Astrocyte (in vitro differentiated cells and primary cell): ENCODE data around the gene ATP2C2. TPM values are rescaled to one million over a fixed set of nuclear protein-coding genes. Genes with fewer than 3 reads are reported as not detected.

Source experiments
- DNase-seq: peaks from one replicate; pipeline ENCODE4 v3.0.0-alpha.2; 2010; ENCODE audit warnings: low read depth
- FAIRE-seq: peaks from 2 replicates; lab custom pipeline; 2011; peaks lifted over from hg19 to GRCh38; lab: Jason Lieb, UNC
- H2AFZ ChIP-seq: 2 replicates; pipeline ENCODE4 v1.6.0; 2012; ENCODE audit warnings: low read depth, low read length, inconsistent platforms
- H3K27ac ChIP-seq: 2 replicates; pipeline ENCODE4 v1.5.1; 2011; ENCODE audit warnings: low read depth, low read length, inconsistent platforms
- H3K27me3 ChIP-seq: 2 replicates; pipeline ENCODE4 v1.6.0; 2011; ENCODE audit warnings: low read length, inconsistent platforms; ENCODE audit not compliant: insufficient read depth
- H3K36me3 ChIP-seq: 2 replicates; pipeline ENCODE4 v1.5.1; 2011; ENCODE audit warnings: low read length, inconsistent platforms; ENCODE audit not compliant: insufficient read depth
- H3K4me1 ChIP-seq: 2 replicates; pipeline ENCODE4 v1.5.1; 2011; ENCODE audit warnings: low read length, inconsistent platforms; ENCODE audit not compliant: insufficient read depth
- H3K4me2 ChIP-seq: 2 replicates; pipeline ENCODE4 v1.6.0; 2012; ENCODE audit warnings: low read length, inconsistent platforms
- H3K4me3 ChIP-seq: 2 replicates; pipeline ENCODE4 v1.5.1; 2011; ENCODE audit warnings: low read depth, mild to moderate bottlenecking, low read length, inconsistent platforms; ENCODE audit not compliant: insufficient read depth
- H3K79me2 ChIP-seq: 2 replicates; pipeline ENCODE4 v1.6.0; 2012; ENCODE audit warnings: mild to moderate bottlenecking, low read length, inconsistent platforms; ENCODE audit not compliant: insufficient read depth
- H3K9ac ChIP-seq: 2 replicates; pipeline ENCODE4 v1.6.0; 2012; ENCODE audit warnings: mild to moderate bottlenecking, low read length, inconsistent platforms
- H3K9me3 ChIP-seq: 2 replicates; pipeline ENCODE4 v1.5.1; 2012; ENCODE audit warnings: low read depth, mild to moderate bottlenecking, low read length, inconsistent platforms; ENCODE audit not compliant: insufficient read depth
- H4K20me1 ChIP-seq: 2 replicates; pipeline ENCODE4 v1.6.0; 2012; ENCODE audit warnings: low read length, inconsistent platforms; ENCODE audit not compliant: insufficient read depth
- H3K27ac Mint-ChIP-seq: one replicate; pipeline ENCODE4 v1.8.0; 2021; ENCODE audit warnings: mild to moderate bottlenecking, mixed read lengths; ENCODE audit not compliant: unreplicated experiment
- H3K27me3 Mint-ChIP-seq: one replicate; pipeline ENCODE4 v1.8.0; 2021; ENCODE audit warnings: low read depth, mixed read lengths; ENCODE audit not compliant: unreplicated experiment
- H3K36me3 Mint-ChIP-seq: one replicate; pipeline ENCODE4 v1.8.0; 2021; ENCODE audit warnings: low read depth, mixed read lengths; ENCODE audit not compliant: unreplicated experiment
- H3K4me1 Mint-ChIP-seq: one replicate; pipeline ENCODE4 v1.8.0; 2021; ENCODE audit warnings: low read depth, mixed read lengths; ENCODE audit not compliant: unreplicated experiment
- H3K4me3 Mint-ChIP-seq: one replicate; pipeline ENCODE4 v1.8.0; 2021; ENCODE audit warnings: mild to moderate bottlenecking, moderate library complexity, mixed read lengths; ENCODE audit not compliant: unreplicated experiment
- H3K9me3 Mint-ChIP-seq: one replicate; pipeline ENCODE4 v1.8.0; 2021; ENCODE audit warnings: mild to moderate bottlenecking, mixed read lengths; ENCODE audit not compliant: unreplicated experiment
- CTCF ChIP-seq: IDR thresholded peaks from 2 replicates; pipeline ENCODE4 v1.5.1; 2011; ENCODE audit warnings: low read depth, mild to moderate bottlenecking, inconsistent platforms, low read length, moderate library complexity; ENCODE audit not compliant: insufficient read depth
- EZH2 ChIP-seq: IDR thresholded peaks from 2 replicates; pipeline ENCODE4 v1.6.1; 2012; ENCODE audit warnings: mild to moderate bottlenecking, low read length, inconsistent platforms; ENCODE audit not compliant: insufficient read depth
- total RNA-seq: library from RNA; stranded (reverse); gene quantifications from 2 replicates; pipeline ENCODE4 v1.2.1, GENCODE V29; 2021

Gene ATP2C2
- total RNA-seq, 1 donor from 2014 or later = 0.41 TPM

DNA sequence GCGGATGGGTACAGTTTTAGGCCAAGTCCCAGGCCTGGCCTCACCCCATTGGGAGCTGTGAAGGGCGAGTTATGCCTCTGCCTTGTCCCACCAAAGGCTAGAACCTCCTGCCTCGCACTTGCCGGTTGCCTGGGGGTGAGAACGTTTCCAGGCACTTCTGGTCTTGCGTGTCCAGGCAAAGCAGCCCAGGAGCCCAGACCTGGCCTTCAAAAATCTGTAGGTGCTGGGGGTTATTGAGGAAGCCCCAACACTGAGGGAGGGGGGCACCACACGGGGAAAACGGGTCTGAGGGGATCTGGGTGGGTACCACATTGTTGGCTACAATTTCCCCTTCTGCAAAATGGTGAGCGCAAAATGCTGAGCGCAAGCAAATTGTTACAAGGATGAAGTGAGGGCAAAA lies 12.2 kb upstream of the ATP2C2 start:
- peaks cover 10% of the 10 kb centered on the region for H3K27me3 ChIP-seq
- no peak overlapping the region for H3K27ac ChIP-seq
- H3K9me3 ChIP-seq = no peaks in the 10 kb centered on the region
- Mint-ChIP-seq H3K4me1 (peaks cover 22% of the 10 kb centered on the region), H3K27ac (no peak overlapping the region), H3K9me3 (no peaks in the 10 kb centered on the region), H3K27me3 (peaks cover 33% of the 10 kb centered on the region), H3K4me3 (no peak overlapping the region), H3K36me3 (no peaks in the 10 kb centered on the region)
- no peak overlapping the region for H3K9ac ChIP-seq
- H3K4me2 ChIP-seq = peak overlapping the region; percentile 58
- H4K20me1 ChIP-seq = peaks cover 4% of the 10 kb centered on the region
- no peak overlapping the region for H2AFZ ChIP-seq
- no peaks in the 10 kb centered on the region for H3K79me2 ChIP-seq
- no peak overlapping the region for H3K4me3 ChIP-seq
- TF ChIP-seq EZH2 (no peak), CTCF (no peak)
- peaks cover 16% of the 10 kb centered on the region for H3K4me1 ChIP-seq
- no peaks in the 10 kb centered on the region for H3K36me3 ChIP-seq
- no peak for DNase-seq
- no peak for FAIRE-seq

DNA sequence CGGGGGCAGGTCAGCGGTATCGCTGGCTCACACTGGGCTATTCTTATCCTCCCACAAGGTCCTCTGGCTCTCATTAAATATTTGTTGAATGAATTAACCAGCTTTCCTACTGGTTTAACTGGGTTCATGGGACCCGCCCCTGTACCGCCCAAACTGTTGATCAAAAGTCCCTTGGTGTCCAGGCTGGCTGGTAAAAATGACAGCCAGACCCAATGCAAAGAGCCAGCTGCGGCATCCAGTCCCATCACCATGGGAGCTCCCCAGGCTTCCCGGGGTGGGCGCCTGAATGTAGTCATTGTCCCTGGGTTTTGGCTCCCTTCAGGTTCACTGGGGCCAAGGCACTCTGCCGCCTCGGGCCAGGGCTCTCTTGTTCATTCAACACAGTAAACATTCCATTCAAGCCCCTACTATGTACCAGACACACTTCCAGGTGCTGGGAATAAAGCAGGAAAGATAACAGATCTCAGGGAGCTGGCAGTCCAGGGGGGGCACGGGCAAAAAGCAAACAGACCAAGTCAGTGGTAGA lies 11.7 kb upstream of the ATP2C2 start:
- Mint-ChIP-seq H3K27ac (no peak overlapping the region), H3K4me1 (peaks cover 22% of the 10 kb centered on the region), H3K36me3 (no peaks in the 10 kb centered on the region), H3K27me3 (peaks cover 33% of the 10 kb centered on the region), H3K4me3 (no peak overlapping the region), H3K9me3 (no peaks in the 10 kb centered on the region)
- Histone ChIP-seq H3K4me3 (no peak overlapping the region), H3K27ac (no peak overlapping the region), H2AFZ (no peak overlapping the region), H3K9me3 (no peaks in the 10 kb centered on the region), H3K27me3 (peaks cover 10% of the 10 kb centered on the region), H3K9ac (no peak overlapping the region), H3K79me2 (no peaks in the 10 kb centered on the region), H3K36me3 (no peaks in the 10 kb centered on the region), H3K4me1 (peaks cover 16% of the 10 kb centered on the region), H4K20me1 (peaks cover 4% of the 10 kb centered on the region), H3K4me2 (peak overlapping the region; percentile 58)
- no peak for TF ChIP-seq CTCF
- TF ChIP-seq EZH2 = no peak
- DNase-seq (peak; percentile 23), FAIRE-seq (no peak)

DNA sequence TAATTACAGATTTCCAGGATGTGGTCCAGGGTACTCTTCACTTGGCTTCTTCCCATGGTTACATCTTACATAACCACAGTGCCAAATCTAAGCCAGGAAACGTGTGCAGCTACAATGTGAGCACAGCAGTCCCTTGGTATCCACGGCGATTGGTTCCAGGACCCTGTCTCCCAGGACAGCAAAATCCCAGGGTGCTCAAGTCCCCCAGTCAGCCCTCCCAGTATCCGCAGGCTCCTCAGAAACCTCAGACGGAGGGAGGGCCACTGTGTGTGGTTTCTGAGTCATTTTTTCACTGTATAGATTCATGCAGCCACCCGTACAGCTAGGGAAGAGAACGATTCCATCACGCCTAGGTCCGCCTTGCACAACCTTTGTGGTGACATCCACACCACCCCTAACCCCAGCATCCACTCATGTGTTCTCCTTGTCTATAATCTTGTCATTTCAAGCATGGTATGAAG lies 11.1 kb upstream of the ATP2C2 start:
- Histone ChIP-seq H3K4me3 (no peak overlapping the region), H3K27me3 (peaks cover 10% of the 10 kb centered on the region), H3K9ac (no peak overlapping the region), H3K27ac (no peak overlapping the region), H3K4me2 (peak overlapping the region; percentile 58), H3K9me3 (no peaks in the 10 kb centered on the region), H2AFZ (no peak overlapping the region), H3K79me2 (no peaks in the 10 kb centered on the region), H3K36me3 (no peaks in the 10 kb centered on the region), H3K4me1 (peaks cover 16% of the 10 kb centered on the region), H4K20me1 (peaks cover 4% of the 10 kb centered on the region)
- no peak for FAIRE-seq
- Mint-ChIP-seq H3K27me3 (peaks cover 32% of the 10 kb centered on the region), H3K36me3 (no peaks in the 10 kb centered on the region), H3K9me3 (no peaks in the 10 kb centered on the region), H3K27ac (no peak overlapping the region), H3K4me3 (no peak overlapping the region), H3K4me1 (peaks cover 22% of the 10 kb centered on the region)
- TF ChIP-seq CTCF = no peak
- no peak for TF ChIP-seq EZH2
- DNase-seq = peak; percentile 65
